ENCODE measurements around the gene PRDM16. TPM values are rescaled to one million over a fixed set of nuclear protein-coding genes. Genes with fewer than 3 reads are reported as not detected.

The PRDM16 gene
- total RNA-seq, 1 experiment from 2014 or later: 6.1 TPM

DNA sequence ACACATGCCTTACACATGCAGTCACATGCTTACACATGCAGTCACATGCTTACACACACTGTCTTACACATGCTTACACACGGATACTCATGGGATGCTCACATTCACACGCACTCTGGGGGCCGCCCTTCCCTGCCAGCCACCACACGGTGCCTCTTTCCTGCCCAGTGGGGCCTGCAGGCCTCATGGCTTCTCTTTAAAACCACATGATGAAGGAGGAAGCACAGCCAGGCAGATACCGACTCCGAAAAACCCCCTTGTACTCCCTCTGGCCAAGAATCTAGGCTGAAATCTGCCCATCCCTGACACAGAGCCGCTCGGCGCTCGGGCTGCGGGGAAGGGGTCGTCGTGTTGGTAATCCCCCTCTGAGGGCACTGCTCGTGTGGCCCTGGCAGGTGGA is 113.0 kb downstream of the PRDM16 start:
- intact Hi-C loops (cut with micrococcal nuclease): no loop called here
- H4K20me1 ChIP-seq (ENCODE audit: insufficient read depth): no peaks in the 10 kb centered on the region
- ATAC-seq: no peak

DNA sequence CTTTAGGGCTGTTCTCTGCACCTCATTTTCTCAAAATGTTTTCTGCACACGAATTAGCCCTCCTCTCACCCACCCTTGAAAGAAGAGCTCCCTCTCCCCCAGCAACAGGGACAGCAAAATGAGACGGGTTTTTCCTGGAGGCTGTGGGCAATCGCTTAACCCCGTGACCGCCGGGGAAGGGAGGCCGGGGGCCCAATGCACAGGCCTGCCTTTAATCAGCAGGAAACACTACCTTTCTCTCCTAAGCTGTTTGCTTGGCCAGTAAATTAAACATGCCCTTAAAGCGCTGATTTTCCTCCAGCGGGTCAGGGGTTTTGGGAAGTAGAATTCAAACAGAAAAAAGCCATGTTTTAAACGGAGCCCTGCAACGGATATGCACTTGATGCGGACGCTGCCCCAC is 114.4 kb downstream of the PRDM16 start:
- H3K4me3 ChIP-seq (replicated peaks in 1 of 2; ENCODE audit: low read depth in 1 of 2, low read length in 2 of 2): no peak overlapping the region
- no peaks in the 10 kb centered on the region for H3K9me2 ChIP-seq (ENCODE audit: insufficient read depth)
- H3K36me3 ChIP-seq (ENCODE audit: control insufficient read depth in 1 of 2, insufficient read depth in 2 of 2, low read length in 2 of 2): no peaks in the 10 kb centered on the region
- no TSS peak for BruUV-seq (replicated peaks)
- intact Hi-C loops (cut with micrococcal nuclease): no loop called here
- no peaks in the 10 kb centered on the region for H3K27me3 ChIP-seq (ENCODE audit: insufficient read depth, low read length)
- no peak overlapping the region for H3K27ac ChIP-seq (ENCODE audit: low read depth, low read length)
- ChIA-PET CTCF (no interaction called here), POLR2A (no interaction called here), RAD21 (ENCODE audit: low non-redundant PET in 1 of 2, low total read pairs in 2 of 2, uncharacterized antibody in 2 of 2, unreplicated experiment in 2 of 2) (no interaction called here)
- no peak overlapping the region for H3K4me2 ChIP-seq (ENCODE audit: low read length)
- H2AFZ ChIP-seq (ENCODE audit: low read depth, low read length, poor library complexity, severe bottlenecking): no peak overlapping the region
- no peaks in the 10 kb centered on the region for H3K4me1 ChIP-seq (ENCODE audit: control insufficient read depth in 1 of 2, insufficient read depth in 2 of 2, low read length in 2 of 2)
- no peak for DNase-seq (ENCODE audit: low read depth, low spot score)
- H4K20me1 ChIP-seq (ENCODE audit: insufficient read depth): no peaks in the 10 kb centered on the region
- no peaks in the 10 kb centered on the region; a peak in 1 of 4 replicates for H3K9me3 ChIP-seq (ENCODE audit: control insufficient read depth in 1 of 2, insufficient read depth in 1 of 2, low read depth in 1 of 2, low read length in 2 of 2)
- no peak for ATAC-seq
- no peaks in the 10 kb centered on the region for H3K79me2 ChIP-seq (ENCODE audit: insufficient read depth, low read length)
- no peak overlapping the region for H3K9ac ChIP-seq (ENCODE audit: low read length)
- TF ChIP-seq EZH2 (IDR thresholded peaks at IDR 0.05) (no peak), POLR2A (IDR thresholded peaks at IDR 0.05; ENCODE audit: borderline replicate concordance, extremely low read depth, insufficient read depth, insufficient read length) (no peak), EZH2phosphoT487 (IDR thresholded peaks at IDR 0.05; ENCODE audit: borderline replicate concordance) (no peak), ZNF274 (IDR thresholded peaks at IDR 0.05; ENCODE audit: low read depth, low read length) (no peak), SRF (IDR thresholded peaks at IDR 0.05; ENCODE audit: low read depth) (no peak), ZFX (IDR thresholded peaks at IDR 0.05) (no peak), TCF7L2 (IDR thresholded peaks at IDR 0.05; ENCODE audit: borderline replicate concordance, extremely low read depth, insufficient read depth, insufficient read length) (no peak), POLR2AphosphoS5 (IDR thresholded peaks at IDR 0.05; ENCODE audit: low read depth, low read length) (no peak)
- TF ChIP-seq, protein P1, sequence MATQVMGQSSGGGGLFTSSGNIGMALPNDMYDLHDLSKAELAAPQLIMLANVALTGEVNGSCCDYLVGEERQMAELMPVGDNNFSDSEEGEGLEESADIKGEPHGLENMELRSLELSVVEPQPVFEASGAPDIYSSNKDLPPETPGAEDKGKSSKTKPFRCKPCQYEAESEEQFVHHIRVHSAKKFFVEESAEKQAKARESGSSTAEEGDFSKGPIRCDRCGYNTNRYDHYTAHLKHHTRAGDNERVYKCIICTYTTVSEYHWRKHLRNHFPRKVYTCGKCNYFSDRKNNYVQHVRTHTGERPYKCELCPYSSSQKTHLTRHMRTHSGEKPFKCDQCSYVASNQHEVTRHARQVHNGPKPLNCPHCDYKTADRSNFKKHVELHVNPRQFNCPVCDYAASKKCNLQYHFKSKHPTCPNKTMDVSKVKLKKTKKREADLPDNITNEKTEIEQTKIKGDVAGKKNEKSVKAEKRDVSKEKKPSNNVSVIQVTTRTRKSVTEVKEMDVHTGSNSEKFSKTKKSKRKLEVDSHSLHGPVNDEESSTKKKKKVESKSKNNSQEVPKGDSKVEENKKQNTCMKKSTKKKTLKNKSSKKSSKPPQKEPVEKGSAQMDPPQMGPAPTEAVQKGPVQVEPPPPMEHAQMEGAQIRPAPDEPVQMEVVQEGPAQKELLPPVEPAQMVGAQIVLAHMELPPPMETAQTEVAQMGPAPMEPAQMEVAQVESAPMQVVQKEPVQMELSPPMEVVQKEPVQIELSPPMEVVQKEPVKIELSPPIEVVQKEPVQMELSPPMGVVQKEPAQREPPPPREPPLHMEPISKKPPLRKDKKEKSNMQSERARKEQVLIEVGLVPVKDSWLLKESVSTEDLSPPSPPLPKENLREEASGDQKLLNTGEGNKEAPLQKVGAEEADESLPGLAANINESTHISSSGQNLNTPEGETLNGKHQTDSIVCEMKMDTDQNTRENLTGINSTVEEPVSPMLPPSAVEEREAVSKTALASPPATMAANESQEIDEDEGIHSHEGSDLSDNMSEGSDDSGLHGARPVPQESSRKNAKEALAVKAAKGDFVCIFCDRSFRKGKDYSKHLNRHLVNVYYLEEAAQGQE (IDR thresholded peaks at IDR 0.05; ENCODE audit: low read depth): no peak
- TF ChIP-seq, protein P2, sequence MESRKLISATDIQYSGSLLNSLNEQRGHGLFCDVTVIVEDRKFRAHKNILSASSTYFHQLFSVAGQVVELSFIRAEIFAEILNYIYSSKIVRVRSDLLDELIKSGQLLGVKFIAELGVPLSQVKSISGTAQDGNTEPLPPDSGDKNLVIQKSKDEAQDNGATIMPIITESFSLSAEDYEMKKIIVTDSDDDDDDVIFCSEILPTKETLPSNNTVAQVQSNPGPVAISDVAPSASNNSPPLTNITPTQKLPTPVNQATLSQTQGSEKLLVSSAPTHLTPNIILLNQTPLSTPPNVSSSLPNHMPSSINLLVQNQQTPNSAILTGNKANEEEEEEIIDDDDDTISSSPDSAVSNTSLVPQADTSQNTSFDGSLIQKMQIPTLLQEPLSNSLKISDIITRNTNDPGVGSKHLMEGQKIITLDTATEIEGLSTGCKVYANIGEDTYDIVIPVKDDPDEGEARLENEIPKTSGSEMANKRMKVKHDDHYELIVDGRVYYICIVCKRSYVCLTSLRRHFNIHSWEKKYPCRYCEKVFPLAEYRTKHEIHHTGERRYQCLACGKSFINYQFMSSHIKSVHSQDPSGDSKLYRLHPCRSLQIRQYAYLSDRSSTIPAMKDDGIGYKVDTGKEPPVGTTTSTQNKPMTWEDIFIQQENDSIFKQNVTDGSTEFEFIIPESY (IDR thresholded peaks at IDR 0.05; ENCODE audit: extremely low read depth, insufficient replicate concordance, low read length): no peak

More for the DNA sequence above, 113.0 kb downstream of the PRDM16 start:
- no peak for DNase-seq (ENCODE audit: low read depth, low spot score)
- H3K9me2 ChIP-seq (ENCODE audit: insufficient read depth): no peaks in the 10 kb centered on the region
- H3K36me3 ChIP-seq (ENCODE audit: control insufficient read depth in 1 of 2, insufficient read depth in 2 of 2, low read length in 2 of 2): no peaks in the 10 kb centered on the region
- H3K27ac ChIP-seq (ENCODE audit: low read depth, low read length): no peak overlapping the region
- POLR2A ChIA-PET: no interaction called here
- no peaks in the 10 kb centered on the region for H3K4me1 ChIP-seq (ENCODE audit: control insufficient read depth in 1 of 2, insufficient read depth in 2 of 2, low read length in 2 of 2)
- no peaks in the 10 kb centered on the region; a peak in 1 of 4 replicates for H3K9me3 ChIP-seq (ENCODE audit: control insufficient read depth in 1 of 2, insufficient read depth in 1 of 2, low read depth in 1 of 2, low read length in 2 of 2)
- no peak overlapping the region for H3K4me2 ChIP-seq (ENCODE audit: low read length)
- BruUV-seq (replicated peaks): no TSS peak
- H3K79me2 ChIP-seq (ENCODE audit: insufficient read depth, low read length): no peaks in the 10 kb centered on the region
- CTCF ChIA-PET: no interaction called here
- RAD21 ChIA-PET (ENCODE audit: low non-redundant PET in 1 of 2, low total read pairs in 2 of 2, uncharacterized antibody in 2 of 2, unreplicated experiment in 2 of 2): no interaction called here
- no peaks in the 10 kb centered on the region for H3K27me3 ChIP-seq (ENCODE audit: insufficient read depth, low read length)
- H3K4me3 ChIP-seq (replicated peaks in 1 of 2; ENCODE audit: low read depth in 1 of 2, low read length in 2 of 2): no peak overlapping the region
- H3K9ac ChIP-seq (ENCODE audit: low read length): no peak overlapping the region
- H2AFZ ChIP-seq (ENCODE audit: low read depth, low read length, poor library complexity, severe bottlenecking): no peak overlapping the region
- TF ChIP-seq EGR1 (IDR thresholded peaks at IDR 0.05; ENCODE audit: low read depth) (no peak), TCF7L2 (IDR thresholded peaks at IDR 0.05; ENCODE audit: borderline replicate concordance, extremely low read depth, insufficient read depth, insufficient read length) (no peak), RAD21 (IDR thresholded peaks at IDR 0.05; ENCODE audit: low read depth) (no peak), ELF1 (IDR thresholded peaks at IDR 0.05; ENCODE audit: borderline replicate concordance, low read depth) (no peak), SIN3A (IDR thresholded peaks at IDR 0.05; ENCODE audit: low read depth) (no peak), POLR2A (IDR thresholded peaks at IDR 0.05; ENCODE audit: borderline replicate concordance, extremely low read depth, insufficient read depth, insufficient read length) (no peak), CBX3 (IDR thresholded peaks at IDR 0.05; ENCODE audit: low read depth) (no peak)
- TF ChIP-seq, protein P3, sequence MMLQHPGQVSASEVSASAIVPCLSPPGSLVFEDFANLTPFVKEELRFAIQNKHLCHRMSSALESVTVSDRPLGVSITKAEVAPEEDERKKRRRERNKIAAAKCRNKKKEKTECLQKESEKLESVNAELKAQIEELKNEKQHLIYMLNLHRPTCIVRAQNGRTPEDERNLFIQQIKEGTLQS (IDR thresholded peaks at IDR 0.05): no peak
